Naive thymus-derived CD4-positive, alpha-beta T cell (primary cell): ENCODE measurements around the gene RBFOX1. TPM values are rescaled to one million over a fixed set of nuclear protein-coding genes. Genes with fewer than 3 reads are reported as not detected.

Experiments
- ATAC-seq: fragments of 150-1000 bp; cut with Tn5 transposase; 2 replicates; pipeline ENCODE4 v1.10.0; 2021; ENCODE audit warnings: mild to moderate bottlenecking, moderate library complexity
- CTCF ChIA-PET: fragments of 350-600 bp; sonication (Branson Sonifier 250); formaldehyde crosslinking; loops from one replicate; lab custom pipeline; 2021; ENCODE audit warnings: antibody characterized with exemption; lab: Charles Lee
- POLR2A ChIA-PET: fragments of 350-600 bp; sonication (Branson Sonifier 250); formaldehyde crosslinking; loops from one replicate; lab custom pipeline; 2021; ENCODE audit warnings: antibody characterized with exemption, inconsistent platforms; lab: Charles Lee
- DNase-seq, 9 donors: peaks; one replicate each; pipeline versions ENCODE4 v3.0.0 to v3.0.0-alpha.2; 2020 to 2022; ENCODE audit warnings: mixed read lengths in 1 of 9
- H3K27ac ChIP-seq: one replicate; pipeline ENCODE4 v1.7.0; 2013; ENCODE audit warnings: mild to moderate bottlenecking, low read depth, low read length, moderate library complexity
- H3K27me3 ChIP-seq, 2 donors: one replicate each; pipeline ENCODE4 v1.7.0; 2013; ENCODE audit warnings: low read length in 2 of 2, mild to moderate bottlenecking in 2 of 2, moderate library complexity in 2 of 2; ENCODE audit not compliant: control insufficient read depth in 2 of 2, insufficient read depth in 2 of 2
- H3K36me3 ChIP-seq, 3 experiments: 1 replicate in 2 of 3; 2 replicates in 1 of 3; pipeline ENCODE4 v1.7.0; 2013; ENCODE audit warnings: low read length in 3 of 3, mild to moderate bottlenecking in 3 of 3, moderate library complexity in 1 of 3; ENCODE audit not compliant: insufficient read depth in 3 of 3, control insufficient read depth in 2 of 3
- H3K4me1 ChIP-seq, 2 donors: one replicate each; pipeline ENCODE4 v1.7.0; 2013; ENCODE audit warnings: low read length in 2 of 2, mild to moderate bottlenecking in 2 of 2, moderate library complexity in 1 of 2; ENCODE audit not compliant: control insufficient read depth in 2 of 2, insufficient read depth in 2 of 2
- H3K4me3 ChIP-seq: 2 replicates; pipeline ENCODE4 v1.7.0; 2013; ENCODE audit warnings: mild to moderate bottlenecking, low read length
- H3K9me3 ChIP-seq, 3 experiments: 1 replicate in 2 of 3; 2 replicates in 1 of 3; pipeline ENCODE4 v1.7.0; 2013; ENCODE audit warnings: low read length in 3 of 3; ENCODE audit not compliant: control insufficient read depth in 2 of 3
- H3K27ac Mint-ChIP-seq, 9 donors: one replicate each; pipeline ENCODE4 v1.8.0; 2020 to 2022; ENCODE audit warnings: mixed read lengths in 9 of 9, mild to moderate bottlenecking in 8 of 9, moderate library complexity in 5 of 9, inconsistent platforms in 2 of 9
- H3K27me3 Mint-ChIP-seq, 5 donors: one replicate each; pipeline ENCODE4 v1.8.0; 2021 to 2022; ENCODE audit warnings: mixed read lengths in 5 of 5, mild to moderate bottlenecking in 1 of 5
- H3K36me3 Mint-ChIP-seq, 5 donors: one replicate each; pipeline ENCODE4 v1.8.0; 2020 to 2022; ENCODE audit warnings: mixed read lengths in 5 of 5, mild to moderate bottlenecking in 3 of 5, inconsistent platforms in 1 of 5
- H3K4me1 Mint-ChIP-seq, 7 donors: one replicate each; pipeline ENCODE4 v1.8.0; 2020 to 2022; ENCODE audit warnings: mixed read lengths in 7 of 7, mild to moderate bottlenecking in 3 of 7, inconsistent platforms in 1 of 7
- H3K4me3 Mint-ChIP-seq, 10 donors: one replicate each; pipeline ENCODE4 v1.8.0; 2020 to 2022; ENCODE audit warnings: mild to moderate bottlenecking in 10 of 10, mixed read lengths in 10 of 10, moderate library complexity in 6 of 10, inconsistent platforms in 2 of 10
- H3K9me3 Mint-ChIP-seq, 11 donors: one replicate each; pipeline ENCODE4 v1.8.0; 2020 to 2022; ENCODE audit warnings: mixed read lengths in 11 of 11, mild to moderate bottlenecking in 4 of 11, inconsistent platforms in 1 of 11, moderate library complexity in 1 of 11
- intact Hi-C, 2 donors: fragments of 100-400 bp; cut with micrococcal nuclease; formaldehyde crosslinking; loops; one replicate each; pipeline ENCODE4 v1.15.1; 2023
- polyA plus RNA-seq, 2 donors: library from polyadenylated mRNA; unstranded; fragments of 300-500 nt; fragmentation: Illumina TruSeq; gene quantifications; one replicate each; pipeline ENCODE4 v1.2.3, GENCODE V29; 2021
- total RNA-seq, 6 experiments: library from RNA in 5 of 6; stranded (reverse) in 5 of 6; gene quantifications; 1 replicate in 5 of 6; 2 replicates in 1 of 6; pipeline ENCODE4 v1.2.3 and lab custom pipeline; 2021 to 2026

Gene RBFOX1
- total and polyA plus RNA-seq, 7 experiments from 2014 or later, result not detected

- intact Hi-C loops, result no loop called here
- Mint-ChIP-seq H3K27ac (no peak overlapping the region), H3K4me3 (no peak overlapping the region), H3K9me3 (peaks cover 0 to 15% (median 7%) of the 10 kb centered on the region in 11 donors), H3K36me3 (no peaks in the 10 kb centered on the region), H3K27me3 (peaks cover 0 to 3% (median 0%) of the 10 kb centered on the region in 5 donors), H3K4me1 (no peaks in the 10 kb centered on the region)
- no peak overlapping the region for H3K27ac ChIP-seq
- CTCF ChIA-PET, result no interaction called here
- no peak overlapping the region for H3K4me3 ChIP-seq
- H3K36me3 ChIP-seq, result no peaks in the 10 kb centered on the region
- POLR2A ChIA-PET, result no interaction called here
- no peaks in the 10 kb centered on the region for H3K9me3 ChIP-seq
- no peak for ATAC-seq
- H3K27me3 ChIP-seq, result no peaks in the 10 kb centered on the region
- DNase-seq, result no peak
- H3K4me1 ChIP-seq, result no peaks in the 10 kb centered on the region
Observed at GRCh38 chr16:7317982-7318381, 14.7 kb upstream of the RBFOX1 start.

GRCh38 chr16:7318686-7319085 is 14.0 kb upstream of the RBFOX1 start:
- peaks cover 0 to 3% (median 0%) of the 10 kb centered on the region in 5 donors for H3K27me3 Mint-ChIP-seq
- POLR2A ChIA-PET, result no interaction called here
- Histone ChIP-seq H3K9me3 (no peaks in the 10 kb centered on the region), H3K27ac (no peak overlapping the region), H3K4me3 (no peak overlapping the region), H3K36me3 (no peaks in the 10 kb centered on the region), H3K27me3 (no peaks in the 10 kb centered on the region), H3K4me1 (no peaks in the 10 kb centered on the region)
- ATAC-seq (no peak), DNase-seq (no peak)
- peak overlapping the region in 1 of 9 donors; percentile 23 for H3K27ac Mint-ChIP-seq
- H3K36me3 Mint-ChIP-seq, result no peaks in the 10 kb centered on the region
- no peak overlapping the region for H3K4me3 Mint-ChIP-seq
- CTCF ChIA-PET, result no interaction called here
- H3K9me3 Mint-ChIP-seq, result peaks cover 0 to 19% (median 7%) of the 10 kb centered on the region in 11 donors
- H3K4me1 Mint-ChIP-seq, result no peaks in the 10 kb centered on the region
- intact Hi-C loops, result no loop called here

DNA sequence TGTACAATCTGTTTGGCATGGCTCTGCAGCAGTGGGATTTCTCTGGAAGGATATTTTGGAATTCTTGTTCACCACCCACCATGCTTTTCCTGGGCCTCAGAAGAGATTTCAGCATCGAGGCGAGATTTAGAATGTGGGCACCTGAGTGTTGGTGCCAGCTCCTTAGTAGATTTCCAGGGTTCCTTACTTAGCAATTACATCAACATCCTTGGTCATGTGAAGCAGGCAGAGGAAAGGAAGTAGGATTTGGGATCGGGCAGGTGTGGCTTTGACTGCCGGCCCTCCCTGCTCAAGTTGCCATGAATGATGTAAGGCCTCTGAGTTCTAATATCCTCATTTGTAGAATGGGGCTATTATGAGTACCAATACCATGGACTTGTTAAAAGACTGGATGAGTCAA is 13.1 kb upstream of the RBFOX1 start:
- Mint-ChIP-seq H3K27me3 (peaks cover 0 to under 1% (median 0%) of the 10 kb centered on the region in 5 donors), H3K4me3 (no peak overlapping the region), H3K36me3 (no peaks in the 10 kb centered on the region), H3K4me1 (no peaks in the 10 kb centered on the region), H3K27ac (no peak overlapping the region), H3K9me3 (peaks cover 0 to 17% (median 7%) of the 10 kb centered on the region in 11 donors)
- ATAC-seq (no peak), DNase-seq (no peak)
- Histone ChIP-seq H3K27me3 (no peaks in the 10 kb centered on the region), H3K27ac (no peak overlapping the region), H3K36me3 (no peaks in the 10 kb centered on the region), H3K4me1 (no peaks in the 10 kb centered on the region), H3K9me3 (no peaks in the 10 kb centered on the region), H3K4me3 (no peak overlapping the region)
- intact Hi-C loops, result no loop called here
- ChIA-PET POLR2A (no interaction called here), CTCF (no interaction called here)

- Mint-ChIP-seq H3K9me3 (peaks cover 2 to 25% (median 11%) of the 10 kb centered on the region in 11 donors), H3K36me3 (no peaks in the 10 kb centered on the region), H3K27me3 (no peaks in the 10 kb centered on the region), H3K27ac (no peak overlapping the region), H3K4me3 (no peak overlapping the region), H3K4me1 (no peaks in the 10 kb centered on the region)
- intact Hi-C loops, result no loop called here
- no peaks in the 10 kb centered on the region for H3K27me3 ChIP-seq
- no peaks in the 10 kb centered on the region for H3K36me3 ChIP-seq
- no peak for ATAC-seq
- no peak overlapping the region for H3K27ac ChIP-seq
- no peaks in the 10 kb centered on the region for H3K9me3 ChIP-seq
- ChIA-PET POLR2A (no interaction called here), CTCF (no interaction called here)
- H3K4me1 ChIP-seq, result no peaks in the 10 kb centered on the region
- no peak for DNase-seq
- no peak overlapping the region for H3K4me3 ChIP-seq
Observed at GRCh38 chr16:7321661-7322060, 11.0 kb upstream of the RBFOX1 start.

GRCh38 chr16:7324321-7324720 is 8.3 kb upstream of the RBFOX1 start:
- Mint-ChIP-seq H3K4me1 (no peaks in the 10 kb centered on the region), H3K4me3 (no peak overlapping the region), H3K27me3 (peaks cover 0 to 4% (median 0%) of the 10 kb centered on the region in 5 donors), H3K36me3 (no peaks in the 10 kb centered on the region), H3K27ac (no peak overlapping the region), H3K9me3 (peaks cover 3 to 30% (median 14%) of the 10 kb centered on the region in 11 donors)
- no peak overlapping the region for H3K4me3 ChIP-seq
- no peak overlapping the region for H3K27ac ChIP-seq
- H3K36me3 ChIP-seq, result no peaks in the 10 kb centered on the region
- H3K9me3 ChIP-seq, result no peaks in the 10 kb centered on the region
- intact Hi-C loops, result no loop called here
- ChIA-PET CTCF (no interaction called here), POLR2A (no interaction called here)
- no peak for DNase-seq
- no peaks in the 10 kb centered on the region for H3K27me3 ChIP-seq
- no peak for ATAC-seq
- H3K4me1 ChIP-seq, result no peaks in the 10 kb centered on the region

DNA sequence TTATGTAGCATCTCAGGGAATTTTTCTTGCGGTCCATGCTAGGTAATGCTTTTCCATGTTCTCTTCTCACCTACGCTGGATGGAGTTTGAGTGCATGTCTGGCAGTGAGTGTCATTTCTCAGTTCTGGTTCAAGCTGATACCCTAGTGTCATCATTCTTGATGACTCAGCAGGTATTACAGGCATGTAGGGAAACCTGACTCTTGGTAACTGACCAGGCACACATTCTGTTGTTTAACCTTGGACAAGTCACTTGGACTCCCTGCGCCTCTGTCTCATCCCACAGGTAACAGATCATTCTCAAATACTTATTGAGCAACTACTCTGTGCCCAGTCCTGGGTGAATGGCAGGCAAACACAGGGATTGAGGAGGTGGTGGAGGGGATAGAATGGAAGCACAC is 6.8 kb upstream of the RBFOX1 start:
- intact Hi-C loops, result no loop called here
- CTCF ChIA-PET, result no interaction called here
- H3K9me3 Mint-ChIP-seq, result peaks cover 0 to 22% (median 13%) of the 10 kb centered on the region in 11 donors

DNA sequence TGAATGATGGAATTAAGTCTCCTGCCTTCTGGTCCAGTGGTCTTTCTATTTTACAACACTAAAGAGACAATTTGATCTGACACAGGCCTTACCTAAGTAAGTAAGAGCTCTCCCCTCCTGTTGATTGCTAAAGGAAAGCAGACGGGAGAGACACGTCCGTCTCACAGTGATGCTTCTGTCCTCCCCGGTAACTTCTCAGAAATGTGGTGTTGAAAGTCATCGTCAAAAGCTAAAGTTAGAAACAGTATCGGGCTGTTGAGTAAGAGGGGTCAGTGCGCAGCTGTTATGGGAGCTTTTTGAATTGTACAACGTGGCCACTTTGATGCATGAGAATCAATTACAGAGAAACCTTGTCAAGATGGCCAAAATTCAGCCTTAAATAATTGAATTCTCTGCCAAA is 1.9 kb upstream of the RBFOX1 start:
- intact Hi-C loops, result no loop called here
- CTCF ChIA-PET, result no interaction called here
- no peak for DNase-seq
- H3K4me3 ChIP-seq, result no peak overlapping the region
- H3K27me3 ChIP-seq, result no peaks in the 10 kb centered on the region
- Mint-ChIP-seq H3K4me1 (no peaks in the 10 kb centered on the region), H3K27me3 (peaks cover 0 to 4% (median 0%) of the 10 kb centered on the region in 5 donors), H3K4me3 (no peak overlapping the region), H3K27ac (no peak overlapping the region), H3K9me3 (peaks cover 0 to 23% (median 12%) of the 10 kb centered on the region in 11 donors), H3K36me3 (no peaks in the 10 kb centered on the region)
- POLR2A ChIA-PET, result no interaction called here
- no peaks in the 10 kb centered on the region for H3K4me1 ChIP-seq
- no peaks in the 10 kb centered on the region for H3K36me3 ChIP-seq
- no peaks in the 10 kb centered on the region for H3K9me3 ChIP-seq
- ATAC-seq, result no peak
- no peak overlapping the region for H3K27ac ChIP-seq

More for the DNA sequence above, 6.8 kb upstream of the RBFOX1 start:
- H3K27ac Mint-ChIP-seq, result no peak overlapping the region
- no peaks in the 10 kb centered on the region for H3K9me3 ChIP-seq
- H3K4me3 Mint-ChIP-seq, result no peak overlapping the region
- H3K4me3 ChIP-seq, result no peak overlapping the region
- no peaks in the 10 kb centered on the region for H3K4me1 ChIP-seq
- no peaks in the 10 kb centered on the region for H3K27me3 ChIP-seq
- no peaks in the 10 kb centered on the region for H3K4me1 Mint-ChIP-seq
- POLR2A ChIA-PET, result no interaction called here
- DNase-seq (no peak), ATAC-seq (no peak)
- H3K36me3 ChIP-seq, result no peaks in the 10 kb centered on the region
- H3K36me3 Mint-ChIP-seq, result no peaks in the 10 kb centered on the region
- no peak overlapping the region for H3K27ac ChIP-seq
- peaks cover 0 to 4% (median 0%) of the 10 kb centered on the region in 5 donors for H3K27me3 Mint-ChIP-seq
